Embryonic facial prominence (tissue), 1 donor: ENCODE data around the gene NPIPB8.
"Not testable (repeated sequence)": the region's sequence is repeated elsewhere in the genome, so short reads cannot be mapped to it uniquely, and the experiment has no call there.

ENCODE experiments used
- DNase-seq: peaks from one replicate; pipeline ENCODE4 v3.0.0-alpha.2; 2016; ENCODE audit errors: extremely low spot score

Gene NPIPB8

DNA sequence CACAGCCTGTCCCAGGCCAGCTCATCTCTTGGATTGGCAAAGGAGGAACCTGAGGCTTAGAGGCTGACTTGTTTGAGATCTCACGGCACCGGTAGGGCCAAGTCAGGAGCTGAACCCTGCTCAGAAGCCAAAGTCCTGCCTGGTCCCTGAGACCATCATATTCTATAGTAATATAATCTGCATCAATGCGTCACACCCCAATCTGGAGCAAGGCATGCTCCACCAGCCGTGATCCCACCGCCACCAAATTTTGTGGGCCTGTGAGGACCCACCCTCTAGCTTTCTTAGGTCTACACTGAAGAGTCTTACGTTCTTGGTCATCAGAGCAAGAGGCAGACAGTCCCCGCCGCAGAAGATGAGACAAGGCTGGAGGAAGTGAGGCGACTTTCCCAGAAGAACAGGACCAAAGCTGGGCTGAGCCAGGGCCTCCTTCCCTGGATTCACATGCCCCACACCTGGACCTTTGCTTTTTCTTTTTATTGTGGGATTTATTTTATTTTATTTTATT lies 30.7 kb upstream of the NPIPB8 start:
- DNase-seq: no peak

DNA sequence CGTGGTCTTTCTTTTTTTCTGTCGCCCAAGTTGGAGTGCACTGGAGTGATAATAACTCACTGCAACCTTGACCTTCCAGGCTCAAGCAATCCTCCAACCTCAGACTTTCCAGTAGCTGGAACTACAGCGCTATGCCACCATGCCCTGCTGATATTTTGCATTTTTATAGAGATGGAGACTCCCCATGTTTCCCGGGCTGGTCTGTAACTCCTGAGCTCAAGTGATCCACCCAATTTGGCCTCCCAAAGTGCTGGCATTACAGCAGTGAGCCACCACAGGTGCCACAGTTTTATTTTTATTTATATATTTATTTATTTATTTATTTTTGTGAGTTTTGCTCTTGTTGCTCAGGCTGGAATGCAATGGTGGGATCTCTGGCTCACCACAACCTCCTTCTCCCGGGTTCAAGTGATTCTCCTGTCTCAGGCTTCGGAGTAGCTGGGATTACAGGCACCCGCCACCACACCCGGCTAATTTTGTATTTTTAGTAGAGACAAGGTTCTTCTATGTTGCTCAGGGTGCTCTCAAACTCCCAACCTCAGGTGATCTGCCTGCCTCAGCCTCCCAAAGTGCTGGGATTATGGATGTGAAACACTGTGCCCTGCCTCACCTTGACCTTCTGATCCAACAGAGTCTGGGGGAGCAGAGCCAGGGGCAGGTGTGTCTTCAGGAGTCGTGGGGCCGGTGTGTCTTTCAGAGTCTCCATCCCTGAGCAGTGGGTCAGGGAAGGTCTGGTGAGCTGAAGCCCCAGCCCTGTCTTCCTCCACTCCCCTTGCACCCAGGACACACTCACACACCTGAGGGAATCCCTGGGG lies 30.0 kb upstream of the NPIPB8 start:
- not testable (repeated sequence) for DNase-seq

DNA sequence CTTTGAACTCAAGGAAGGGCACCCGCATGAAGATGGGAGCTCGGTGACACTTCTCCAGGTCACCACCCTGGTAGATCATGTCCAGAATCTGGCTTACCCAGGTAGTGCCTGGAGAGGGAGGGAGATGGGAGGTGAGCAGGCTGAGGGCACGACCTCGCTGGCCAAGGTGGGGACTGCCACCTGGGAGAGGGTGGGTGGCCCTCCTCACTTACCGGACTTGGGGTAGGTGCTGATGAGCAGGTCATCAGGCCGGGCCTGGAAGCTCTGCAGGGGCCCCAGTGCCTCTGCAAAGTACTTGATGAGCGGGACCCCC lies 29.4 kb upstream of the NPIPB8 start:
- not testable (repeated sequence) for DNase-seq

DNA sequence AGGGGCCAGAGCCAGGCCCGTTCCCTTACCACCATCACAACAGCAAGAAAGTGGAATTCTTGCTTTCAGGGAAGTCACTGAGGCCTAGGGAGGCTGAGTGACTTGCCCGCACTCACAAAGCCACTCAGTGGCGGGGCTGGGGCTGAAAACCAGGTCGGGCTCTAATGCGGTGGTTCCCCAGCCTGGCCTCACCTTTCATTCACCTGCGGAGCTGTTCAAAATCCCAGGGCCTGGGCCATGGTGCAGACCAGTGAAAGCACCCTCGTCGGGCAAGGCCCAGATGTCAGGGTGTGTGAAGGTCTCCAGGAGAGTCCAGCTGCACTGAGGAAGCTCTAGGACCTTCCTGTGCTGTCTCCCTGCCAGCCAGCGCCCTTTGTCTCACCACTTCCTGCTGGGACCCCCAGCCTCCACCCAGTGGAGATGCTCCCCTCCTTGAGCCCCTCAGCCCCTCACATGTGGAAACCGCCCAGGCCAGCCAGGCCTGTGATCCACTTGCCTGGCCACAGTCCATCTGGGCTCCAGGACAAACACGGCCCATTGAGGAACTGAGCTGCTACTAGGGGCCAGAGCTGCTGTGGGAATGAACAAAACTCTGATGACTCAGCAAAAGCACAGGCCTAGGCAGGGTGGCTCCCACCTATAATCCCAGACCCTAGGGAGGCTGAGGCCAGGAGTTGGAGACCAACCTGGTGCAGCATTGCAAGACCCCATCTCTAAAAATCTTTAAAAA lies 28.8 kb upstream of the NPIPB8 start:
- not testable (repeated sequence) for DNase-seq

DNA sequence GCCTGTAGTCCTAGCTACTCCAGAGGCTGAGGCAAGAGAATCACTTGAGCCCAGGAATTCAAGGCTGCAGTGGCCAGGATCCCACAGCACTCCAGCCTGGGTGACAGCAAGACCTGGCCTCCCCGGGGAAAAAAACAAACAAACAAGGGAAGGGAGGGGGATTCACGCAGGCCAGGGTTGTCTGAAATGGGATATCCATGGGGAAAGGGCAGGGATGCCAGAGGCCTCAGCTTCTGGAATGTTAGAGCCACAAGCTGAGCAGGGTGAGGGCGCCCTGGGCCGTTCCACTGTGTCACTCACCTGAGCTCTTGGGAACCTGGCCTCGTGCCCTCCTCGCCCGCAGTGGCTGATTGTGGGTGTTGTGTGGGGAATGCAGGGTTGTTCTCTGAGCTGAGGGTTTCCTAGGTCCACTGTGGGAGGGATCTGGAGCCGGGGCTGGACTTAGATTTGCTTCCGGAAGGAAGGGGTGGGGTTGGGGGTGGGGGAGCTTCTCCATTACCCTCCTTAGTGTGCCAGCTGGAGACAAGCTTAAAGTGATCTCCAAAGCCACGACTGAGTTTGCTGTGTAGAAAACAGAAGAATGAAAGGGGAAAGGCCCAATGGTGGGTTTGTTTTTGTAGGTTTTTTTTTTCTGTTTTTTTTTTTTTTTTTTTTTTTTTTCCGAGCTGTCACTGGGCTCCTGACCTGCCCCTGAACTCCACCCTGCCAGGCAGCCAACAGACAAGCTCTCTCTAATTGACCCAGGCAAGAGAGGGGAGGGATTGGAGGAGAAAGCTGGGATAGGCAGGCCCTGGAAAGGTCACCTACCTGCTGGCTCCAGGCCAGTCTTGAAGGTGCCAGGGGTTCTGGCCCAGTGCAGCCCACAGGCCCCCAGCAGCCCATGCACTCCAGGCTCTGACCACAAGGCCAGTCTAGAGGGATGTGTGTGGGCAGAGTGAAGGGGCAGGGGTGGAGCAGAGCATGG lies 28.0 kb upstream of the NPIPB8 start, which contains the start of gene SULT1A1:
Gene SULT1A1, minus strand, starts transcription at position 414 of the 964 bp plus-strand sequence. CDS start 1,189 bp downstream, outside the sequence.
- no peak for DNase-seq

DNA sequence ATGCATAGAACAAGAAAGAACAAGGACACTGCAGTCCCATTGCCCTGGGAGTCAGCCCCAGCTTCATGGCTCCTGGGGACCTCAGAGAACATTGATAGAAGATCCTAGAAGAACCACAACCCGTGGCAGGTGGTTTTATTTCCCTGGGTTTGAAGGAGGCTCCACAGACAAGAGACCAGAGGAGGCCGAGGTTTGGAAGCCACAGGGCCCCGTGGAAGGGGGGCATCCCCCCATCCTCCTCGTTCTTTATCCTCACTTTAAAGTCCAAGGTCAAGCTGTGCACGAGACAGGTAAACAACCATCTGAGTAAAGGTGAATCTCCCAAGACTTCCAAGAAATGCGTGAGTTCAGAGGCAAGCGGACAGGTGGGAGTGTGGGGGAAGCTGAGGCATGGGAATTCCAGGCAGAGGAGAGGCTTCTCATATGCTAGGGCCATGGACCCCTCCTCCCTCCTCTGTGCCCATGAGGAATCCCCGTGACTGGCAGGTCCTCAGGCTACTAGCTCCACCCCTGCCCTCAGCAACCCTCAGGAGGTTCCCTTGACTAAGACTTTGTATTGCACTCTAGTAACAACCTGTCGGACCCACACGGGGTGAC lies 27.2 kb upstream of the NPIPB8 start:
- no peak for DNase-seq

DNA sequence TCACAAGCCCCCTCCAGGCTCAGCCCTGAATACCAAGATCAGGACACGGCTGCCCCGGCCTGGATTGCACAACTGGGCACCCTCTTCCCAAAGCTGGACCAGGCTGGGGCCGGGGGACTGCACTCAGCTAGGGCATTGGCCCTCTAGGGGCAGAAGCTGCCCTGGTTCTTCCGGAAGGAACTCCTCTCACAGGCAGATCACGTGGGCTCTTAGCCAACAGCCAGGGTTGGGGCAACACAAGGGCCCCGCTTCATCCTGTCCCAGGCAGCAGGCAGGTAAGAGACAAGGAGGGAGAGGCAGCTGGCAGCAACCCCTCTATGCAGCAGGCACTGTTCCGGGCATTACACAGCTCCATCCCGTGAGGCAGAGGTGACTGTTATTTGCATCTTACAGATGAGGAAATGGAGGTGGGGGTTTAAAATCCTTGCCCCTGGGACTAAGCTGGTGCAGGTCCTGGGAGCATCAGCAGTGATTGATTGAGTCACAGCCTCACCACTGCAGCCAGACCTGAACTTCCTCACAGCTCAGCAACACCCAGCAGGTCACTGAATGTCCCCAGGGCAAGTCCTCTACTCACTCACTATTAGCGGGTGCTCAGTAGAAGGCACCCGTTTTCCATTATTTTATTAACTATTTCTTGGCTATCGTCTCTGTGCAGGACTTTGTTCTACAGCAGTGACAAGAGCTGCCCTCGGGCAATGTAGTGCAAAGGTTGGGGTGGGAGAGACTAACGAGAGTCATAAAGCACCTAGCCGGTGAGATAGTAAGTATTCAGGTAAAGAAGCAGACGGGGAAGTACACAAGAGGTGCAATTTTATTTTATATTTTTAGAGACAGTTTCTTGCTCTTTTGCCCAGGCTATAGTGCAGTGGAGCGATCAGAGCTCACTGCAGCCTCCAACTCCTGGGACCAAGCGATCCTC lies 25.2 kb upstream of the NPIPB8 start:
- not testable (repeated sequence) for DNase-seq

DNA sequence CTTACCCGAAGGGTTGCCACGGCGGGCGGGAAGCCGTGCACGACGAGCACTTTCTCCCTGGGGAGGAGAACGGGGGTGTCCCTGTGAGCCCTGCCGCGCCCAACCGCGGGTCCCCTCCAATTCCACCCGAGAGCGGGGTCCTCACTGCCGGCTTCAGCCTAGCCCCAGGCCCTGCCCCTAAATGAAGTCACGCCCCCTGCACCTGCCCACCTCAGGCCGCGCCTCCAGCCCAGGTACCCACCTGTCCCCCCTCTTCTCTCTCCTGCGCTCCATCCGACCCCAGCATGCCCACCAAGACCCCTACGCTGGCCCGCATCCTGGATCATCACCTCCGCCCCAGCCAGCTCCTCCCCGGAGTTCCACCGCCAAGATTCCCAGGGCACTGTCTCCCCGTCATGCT lies 24.0 kb upstream of the NPIPB8 start:
- not testable (repeated sequence) for DNase-seq

DNA sequence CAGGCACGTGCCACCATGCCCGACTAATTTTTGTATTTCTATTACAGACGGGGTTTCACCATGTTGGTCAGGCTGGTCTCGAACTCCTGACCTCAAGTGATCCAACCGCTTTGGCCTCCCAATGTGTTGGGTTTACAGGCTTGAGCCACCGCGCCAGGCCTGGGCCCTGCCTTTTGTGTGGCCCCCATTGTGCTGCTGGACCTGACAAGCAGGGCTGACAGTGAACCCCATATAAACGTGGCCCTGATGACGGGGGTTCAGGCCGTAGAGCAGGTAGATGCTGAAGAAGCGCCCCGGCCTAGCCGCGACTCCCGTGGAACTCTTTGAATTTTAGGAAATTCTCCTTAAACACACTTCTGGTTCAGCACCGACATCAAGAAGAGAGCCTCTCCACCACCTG lies 23.3 kb upstream of the NPIPB8 start:
- DNase-seq: not testable (repeated sequence)

DNA sequence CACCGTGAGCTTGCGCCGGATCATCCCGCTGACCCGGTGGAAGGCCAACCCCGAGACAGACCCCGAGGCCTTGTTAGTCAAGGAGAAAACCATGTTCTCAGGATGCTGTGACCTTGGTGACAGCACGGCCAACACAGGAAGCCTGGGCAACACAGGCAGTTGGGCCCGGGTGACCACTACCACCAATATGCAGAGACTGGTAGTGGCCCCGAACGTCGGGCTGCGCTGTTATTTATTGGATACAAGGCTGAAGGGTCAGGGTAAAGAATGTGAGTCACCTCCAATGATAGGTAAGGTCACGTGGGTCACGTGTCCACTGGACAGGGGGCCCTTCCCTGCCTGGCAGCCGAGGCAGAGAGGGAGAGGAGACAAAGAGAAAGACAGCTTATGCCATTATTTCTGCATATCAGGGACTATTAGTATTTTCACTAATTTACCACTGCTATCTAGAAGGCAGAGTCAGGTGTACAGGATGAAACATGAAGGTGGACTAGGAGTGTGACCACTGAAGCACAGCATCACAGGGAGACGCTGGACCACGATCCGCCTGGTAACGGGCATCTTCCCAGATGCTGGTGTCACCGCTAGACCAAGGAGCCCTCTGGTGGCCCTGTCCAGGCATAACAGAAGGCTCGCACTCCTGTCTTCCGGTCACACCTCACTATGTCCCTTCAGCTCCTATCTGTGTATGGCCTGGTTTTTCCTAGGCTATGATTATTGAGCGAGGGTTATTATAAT lies 22.2 kb upstream of the NPIPB8 start:
- DNase-seq: not testable (repeated sequence)

DNA sequence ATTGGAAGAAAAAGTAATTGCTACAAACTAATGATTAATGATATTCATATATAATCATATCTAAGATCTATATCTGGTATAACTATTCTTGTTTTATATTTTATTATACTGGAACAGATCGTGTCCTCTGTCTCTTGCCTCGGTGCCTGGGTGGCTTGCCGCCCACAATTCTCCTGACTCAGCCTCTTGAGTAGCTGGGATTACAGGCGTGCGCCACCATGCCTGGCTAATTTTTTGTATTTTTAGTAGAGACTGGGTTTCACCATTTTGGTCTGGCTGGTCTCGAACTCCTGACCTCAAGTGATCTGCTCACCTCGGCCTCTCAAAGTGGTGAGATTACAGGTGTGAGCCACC lies 21.7 kb upstream of the NPIPB8 start:
- not testable (repeated sequence) for DNase-seq

DNA sequence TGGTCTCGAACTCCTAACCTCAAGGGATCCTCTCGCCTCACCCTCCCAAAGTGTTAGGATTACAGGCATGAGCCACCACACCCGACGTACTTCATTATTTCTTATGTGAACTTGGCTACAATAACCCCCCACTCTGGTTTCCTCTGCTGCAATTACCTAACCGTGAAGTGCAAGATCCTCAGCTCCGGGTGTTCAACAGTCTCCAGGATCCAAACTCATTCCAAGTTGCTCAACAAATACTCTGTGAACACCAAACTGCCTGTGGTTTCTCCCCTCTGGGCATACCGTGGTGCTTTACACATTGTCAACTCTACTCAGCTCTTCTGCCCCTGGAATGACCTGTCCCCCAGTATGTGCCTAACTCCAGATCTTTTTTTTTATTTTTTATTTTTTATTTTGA lies 21.2 kb upstream of the NPIPB8 start:
- DNase-seq: no peak

DNA sequence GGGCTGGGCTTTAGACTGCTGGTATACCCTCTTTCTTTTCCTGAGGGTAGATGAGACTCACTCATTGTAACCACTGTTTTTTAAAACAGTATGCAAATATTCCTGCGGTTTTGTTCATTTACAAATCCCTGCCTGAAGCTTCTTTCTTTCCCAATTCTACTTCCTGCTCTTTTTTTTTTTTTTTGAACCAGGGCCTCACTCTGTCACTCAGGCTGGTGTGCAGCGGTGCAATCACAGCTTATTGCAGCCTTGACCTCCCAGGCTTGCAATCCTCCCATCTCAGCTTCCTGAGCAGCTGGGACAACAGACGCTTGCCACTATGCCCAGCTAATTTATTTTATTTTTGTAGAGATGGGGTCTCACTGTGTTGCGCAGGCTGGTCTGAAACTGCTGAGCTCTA lies 20.0 kb upstream of the NPIPB8 start:
- DNase-seq: no peak

DNA sequence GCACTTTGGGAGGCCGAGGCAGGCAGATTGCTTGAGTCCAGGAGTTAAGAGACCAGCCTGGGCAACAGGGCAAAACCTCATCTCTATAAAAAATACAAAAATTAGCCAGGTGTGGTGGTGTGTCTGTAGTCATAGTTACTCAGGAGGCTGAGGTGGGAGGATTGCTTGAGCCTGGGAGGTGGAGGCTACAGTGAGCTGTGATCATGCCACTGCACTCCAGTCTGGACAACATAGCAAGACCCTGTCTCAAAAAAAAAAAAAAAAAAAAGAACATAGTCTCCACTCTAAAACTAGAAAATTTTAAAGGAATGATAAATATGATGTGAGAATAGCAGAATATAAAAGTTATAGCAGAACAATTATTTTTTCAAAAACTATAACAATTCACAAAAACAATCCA lies 17.5 kb upstream of the NPIPB8 start:
- not testable (repeated sequence) for DNase-seq

DNA sequence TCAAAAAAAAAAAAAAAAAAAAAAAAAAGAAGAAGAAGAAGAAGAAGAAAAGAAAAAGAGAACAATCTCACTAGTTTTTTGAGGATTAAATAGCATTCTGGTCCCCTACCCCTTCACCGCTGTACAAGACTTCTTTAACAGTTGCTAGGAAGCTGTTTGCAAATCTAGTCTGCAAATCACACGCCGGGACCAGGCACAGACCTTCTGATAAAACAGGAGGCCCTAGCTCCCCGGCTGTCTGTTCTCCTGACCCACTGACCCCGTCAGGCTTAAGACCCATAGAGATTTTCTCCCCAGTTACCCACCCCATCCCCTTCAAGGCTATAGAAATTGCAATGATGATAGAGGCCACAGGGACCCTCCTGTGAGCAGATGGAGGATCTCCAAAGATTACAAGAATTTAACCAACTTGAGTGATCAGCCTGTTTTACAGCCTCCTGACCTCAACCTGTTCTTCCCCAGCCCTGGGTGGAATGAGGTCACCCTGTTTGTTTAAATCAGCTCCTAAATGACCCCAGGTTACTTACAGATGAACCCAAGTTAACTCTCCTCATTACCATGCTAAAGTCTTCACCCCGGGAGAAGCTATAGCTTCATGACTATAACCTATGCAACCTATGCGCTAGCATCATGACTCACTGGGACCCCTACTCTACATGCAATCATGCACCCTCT lies 16.2 kb upstream of the NPIPB8 start:
- no peak for DNase-seq

DNA sequence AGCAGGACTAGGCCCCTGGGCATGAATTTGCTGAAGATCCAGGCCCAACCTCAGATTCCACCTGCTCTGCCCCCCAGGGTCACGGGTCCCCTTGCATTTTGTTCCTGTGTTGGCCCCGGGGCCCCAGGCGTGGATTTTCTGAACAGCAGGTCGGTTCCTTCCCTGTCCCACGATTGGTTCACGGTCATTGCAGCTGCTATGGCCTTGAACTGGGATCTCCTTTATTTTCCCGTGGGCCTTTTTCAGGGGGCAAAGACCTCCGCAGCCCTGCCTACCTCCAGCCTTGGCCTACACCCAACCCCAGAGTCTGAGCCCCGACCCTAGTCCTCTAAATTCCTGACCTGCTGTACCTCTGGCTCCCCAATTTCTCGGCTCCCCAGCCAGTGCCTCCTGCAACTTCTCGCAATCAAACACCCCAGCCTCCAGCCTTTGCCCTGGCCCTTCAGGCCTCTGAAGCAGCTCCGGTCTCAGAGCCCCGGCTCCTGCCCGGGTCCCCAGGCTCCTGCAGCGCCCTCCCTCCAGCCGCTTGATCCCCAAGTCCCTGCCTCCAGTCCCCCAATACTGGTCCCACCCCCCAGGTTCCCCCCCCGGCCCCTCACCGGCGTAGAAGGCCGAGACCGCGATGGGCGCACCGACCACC lies 15.2 kb upstream of the NPIPB8 start:
- not testable (repeated sequence) for DNase-seq

DNA sequence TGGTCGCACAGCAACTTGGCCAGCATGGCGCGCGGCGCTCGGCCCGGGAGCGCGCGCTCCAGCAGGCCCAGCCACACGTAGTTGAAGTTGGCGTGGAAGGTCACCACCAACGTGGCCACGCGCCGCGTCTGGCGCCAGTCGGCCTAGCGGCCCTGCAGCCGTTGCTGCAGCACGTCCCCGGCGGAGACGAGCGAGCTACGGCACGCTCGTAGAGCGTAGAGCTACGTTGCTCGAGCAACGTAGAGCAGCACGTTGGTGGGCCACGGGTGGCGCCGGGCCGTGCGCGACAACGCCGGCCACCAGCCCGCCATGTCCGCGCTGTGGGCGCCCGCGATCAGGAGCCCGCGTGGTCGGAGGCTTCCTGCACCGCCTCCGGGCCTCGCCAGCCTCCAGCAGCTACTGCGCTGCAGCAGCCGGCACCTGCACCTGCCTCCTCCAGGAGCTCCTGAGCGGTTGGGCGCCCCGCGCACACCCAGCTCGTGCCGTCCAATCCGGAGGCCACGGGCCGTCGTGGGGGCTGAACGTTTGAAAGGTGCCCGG lies 14.6 kb upstream of the NPIPB8 start:
- no peak for DNase-seq

DNA sequence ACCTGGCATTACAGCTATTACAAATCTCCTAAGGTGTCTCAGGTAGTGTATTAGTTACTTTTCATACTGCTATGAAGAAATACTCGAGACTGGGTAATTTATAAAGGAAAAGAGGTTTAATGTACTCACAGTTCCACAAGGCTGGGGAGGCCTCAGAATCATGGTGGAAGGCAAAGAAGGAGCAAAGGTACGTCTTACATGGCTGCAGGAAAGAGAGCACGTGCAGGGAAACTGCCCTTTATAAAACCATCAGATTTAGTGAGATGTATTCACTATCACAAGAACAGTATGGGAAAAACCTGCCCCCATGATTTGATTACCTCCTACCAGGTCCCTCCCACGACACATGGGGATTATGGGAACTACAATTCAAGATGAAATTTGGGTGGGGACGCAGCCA lies 7.0 kb upstream of the NPIPB8 start:
- DNase-seq: not testable (repeated sequence)
